ENCODE measurements around the gene ITGB5. TPM values are rescaled to one million over a fixed set of nuclear protein-coding genes. Genes with fewer than 3 reads are reported as not detected.

The ITGB5 gene
- 257 TPM for total RNA-seq

GRCh38 chr3:124887177-124887931, at the start of gene ITGB5:
Gene ITGB5 (minus strand): TSS chr3:124887365. CDS start chr3:124887000, 365 bp downstream.
- peak; percentile 74 for DNase-seq (ENCODE audit: low spot score)

- no peak for DNase-seq (ENCODE audit: low spot score)
Measured at GRCh38 chr3:124935794-124936542, 48.8 kb upstream of the ITGB5 start.

GRCh38 chr3:124935264-124935663, 48.1 kb upstream of the ITGB5 start:
- no peak for DNase-seq (ENCODE audit: low spot score)

GRCh38 chr3:124934577-124934976, 47.4 kb upstream of the ITGB5 start, which contains the start of gene MUC13:
Gene MUC13 (minus strand): TSS chr3:124934751. CDS start chr3:124934712, 39 bp downstream.
- DNase-seq (ENCODE audit: low spot score): peak; percentile 33

GRCh38 chr3:124928333-124929202, 41.4 kb upstream of the ITGB5 start:
- DNase-seq (ENCODE audit: low spot score): peak; percentile 76

- DNase-seq (ENCODE audit: low spot score): no peak
Measured at GRCh38 chr3:124927574-124928045, 40.4 kb upstream of the ITGB5 start.

- no peak for DNase-seq (ENCODE audit: low spot score)
Measured at GRCh38 chr3:124926426-124927101, 39.4 kb upstream of the ITGB5 start.

- no peak for DNase-seq (ENCODE audit: low spot score)
Measured at GRCh38 chr3:124924741-124925140, 37.6 kb upstream of the ITGB5 start.

GRCh38 chr3:124923833-124924232, 36.7 kb upstream of the ITGB5 start:
- DNase-seq (ENCODE audit: low spot score): no peak

GRCh38 chr3:124920718-124921117, 33.6 kb upstream of the ITGB5 start:
- DNase-seq (ENCODE audit: low spot score): no peak

GRCh38 chr3:124919756-124920155, 32.6 kb upstream of the ITGB5 start:
- DNase-seq (ENCODE audit: low spot score): no peak

- DNase-seq (ENCODE audit: low spot score): no peak
Measured at GRCh38 chr3:124918524-124918923, 31.4 kb upstream of the ITGB5 start.

GRCh38 chr3:124916837-124917409, 29.8 kb upstream of the ITGB5 start:
- no peak for DNase-seq (ENCODE audit: low spot score)

GRCh38 chr3:124915254-124915653, 28.1 kb upstream of the ITGB5 start:
- no peak for DNase-seq (ENCODE audit: low spot score)

- no peak for DNase-seq (ENCODE audit: low spot score)
Measured at GRCh38 chr3:124907957-124908356, 20.8 kb upstream of the ITGB5 start.

GRCh38 chr3:124904835-124905492, 17.8 kb upstream of the ITGB5 start:
- no peak for DNase-seq (ENCODE audit: low spot score)

GRCh38 chr3:124903896-124904834, 17.0 kb upstream of the ITGB5 start:
- no peak for DNase-seq (ENCODE audit: low spot score)

- no peak for DNase-seq (ENCODE audit: low spot score)
Measured at GRCh38 chr3:124896824-124897526, 9.8 kb upstream of the ITGB5 start.

GRCh38 chr3:124895756-124896155, 8.6 kb upstream of the ITGB5 start:
- DNase-seq (ENCODE audit: low spot score): no peak

Measured in mucosa of gallbladder (tissue), 1 donor.